NCI-H2107 treated with DMSO at 0.1 percent for 48 hours (cell line): ENCODE measurements around the gene TRAPPC4.
"Not testable (repeated sequence)": the region's sequence is repeated elsewhere in the genome, so short reads cannot be mapped to it uniquely, and the experiment has no call there.

ENCODE experiments used
- DNase-seq: peaks from one replicate; lab custom pipeline; 2025; ENCODE audit not compliant: unreplicated experiment; lab: John Stamatoyannopoulos, UW

TRAPPC4 gene

DNA sequence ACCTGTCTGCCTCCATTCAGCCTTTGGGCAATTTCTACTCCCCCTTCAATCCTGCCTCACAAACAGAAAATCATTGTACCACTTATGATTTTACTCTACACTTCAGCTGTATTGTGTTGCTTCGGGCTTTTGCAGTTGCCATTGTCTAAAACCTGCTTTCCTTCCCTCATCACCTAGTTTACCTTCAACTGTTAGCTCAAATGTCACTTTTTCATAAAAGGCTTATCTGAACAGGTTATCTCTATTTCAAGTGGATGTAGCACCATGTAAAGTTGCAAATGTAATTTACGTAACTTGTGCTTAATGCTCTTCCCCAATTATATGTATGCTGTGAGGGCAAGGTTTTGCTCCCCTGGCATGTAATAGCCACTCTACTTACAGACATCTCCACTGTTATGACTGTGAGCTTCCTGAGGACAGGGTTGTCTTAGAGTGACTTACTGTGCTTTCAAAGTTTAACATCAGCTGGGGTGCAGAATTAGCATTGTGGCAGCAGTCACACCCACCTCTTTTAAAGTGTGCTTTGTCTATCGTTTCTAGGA lies 5.9 kb upstream of the TRAPPC4 start:
- no peak for DNase-seq

DNA sequence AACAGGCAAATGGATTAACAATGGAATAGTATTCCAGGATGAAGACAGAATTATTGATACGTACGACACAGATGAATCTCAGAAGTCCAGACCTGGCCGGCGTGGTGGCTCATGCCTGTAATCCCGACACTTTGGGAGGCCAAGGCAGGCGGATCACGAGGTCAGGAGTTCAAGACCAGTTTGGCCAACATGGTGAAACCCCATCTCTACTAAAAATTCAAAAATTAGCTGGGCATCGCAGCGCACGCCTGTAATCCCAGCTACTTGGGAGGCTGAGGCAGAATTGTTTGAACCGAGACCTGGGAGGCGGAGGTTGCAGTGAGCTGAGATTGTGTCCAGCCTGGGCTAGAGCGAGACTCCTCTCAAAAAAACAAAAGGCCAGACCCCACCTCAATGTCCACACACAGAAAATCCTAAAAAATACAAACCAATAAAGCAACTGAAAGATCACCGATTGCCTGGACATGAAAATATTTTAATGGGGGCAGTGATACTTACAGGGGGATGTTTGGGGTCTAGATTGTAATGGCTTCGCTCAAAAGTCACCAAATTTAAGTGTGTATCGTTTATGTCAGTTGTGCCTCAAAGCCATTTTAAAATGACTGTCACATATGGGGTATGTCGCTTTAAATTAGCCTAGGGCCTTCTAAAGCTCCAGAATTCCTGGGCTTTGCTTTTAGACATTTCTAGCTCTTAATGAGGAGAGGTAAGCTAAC lies 4.2 kb upstream of the TRAPPC4 start:
- DNase-seq, result no peak

DNA sequence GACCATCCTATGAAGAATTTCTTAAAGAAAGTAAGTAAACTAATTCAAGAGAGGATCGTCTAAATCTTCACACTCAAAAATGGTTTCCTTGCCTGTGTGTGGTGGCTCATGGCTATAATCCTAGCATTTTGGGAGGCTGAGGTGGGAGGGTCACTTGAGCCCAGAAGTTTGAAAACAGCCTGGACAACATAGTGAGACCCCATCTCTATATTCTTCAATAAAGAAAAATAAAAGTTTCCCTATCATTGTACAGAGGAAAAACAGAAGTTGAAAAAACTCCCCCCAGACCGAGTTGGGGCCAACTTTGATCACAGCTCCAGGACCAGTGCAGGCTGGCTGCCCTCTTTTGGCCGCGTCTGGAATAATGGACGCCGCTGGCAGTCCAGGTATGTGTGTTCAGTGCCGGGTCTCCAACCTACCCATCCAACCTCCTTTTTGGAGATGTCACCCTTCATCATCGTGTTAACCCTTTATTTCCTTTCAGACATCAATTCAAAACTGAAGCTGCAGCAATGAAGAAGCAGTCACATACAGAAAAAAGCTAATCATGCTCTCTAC lies 3.4 kb upstream of the TRAPPC4 start:
- no peak for DNase-seq

DNA sequence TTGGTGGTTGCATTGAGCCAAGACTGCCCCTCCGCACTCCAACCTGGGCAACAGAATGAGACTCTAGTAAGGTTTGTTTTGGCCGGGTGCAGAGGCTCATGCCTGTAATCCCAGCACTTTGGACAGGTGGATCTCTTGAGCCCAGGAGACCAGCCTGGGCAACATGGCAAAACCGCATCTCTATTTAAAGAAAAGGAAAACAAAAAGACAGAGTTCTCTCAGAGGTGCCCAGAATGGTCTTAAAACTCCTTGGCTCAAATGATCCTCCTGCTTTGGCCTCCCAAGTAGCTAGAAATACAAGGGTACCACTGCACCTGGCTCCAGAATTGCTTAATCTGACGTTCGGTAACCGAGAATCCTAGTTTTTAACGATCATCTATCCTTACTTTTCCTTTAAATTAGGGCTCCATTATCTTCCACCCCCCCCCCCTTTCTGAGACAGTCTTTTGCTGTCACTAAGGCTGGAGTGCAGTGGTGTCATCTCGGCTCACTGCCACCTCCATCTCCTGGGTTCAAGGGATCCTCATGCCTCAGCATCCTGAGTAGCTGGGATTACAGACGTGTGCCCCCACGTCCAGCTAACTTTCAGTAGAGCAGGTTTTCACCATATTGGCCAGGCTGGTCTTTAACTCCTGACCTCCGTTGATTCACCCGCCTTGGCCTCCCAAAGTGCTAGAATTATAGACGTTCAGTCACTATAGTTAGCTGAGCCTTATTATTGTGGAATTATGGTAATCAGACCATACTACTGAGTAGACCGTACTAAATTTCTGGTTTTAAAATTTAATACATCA lies 2.2 kb upstream of the TRAPPC4 start:
- DNase-seq, result no peak

DNA sequence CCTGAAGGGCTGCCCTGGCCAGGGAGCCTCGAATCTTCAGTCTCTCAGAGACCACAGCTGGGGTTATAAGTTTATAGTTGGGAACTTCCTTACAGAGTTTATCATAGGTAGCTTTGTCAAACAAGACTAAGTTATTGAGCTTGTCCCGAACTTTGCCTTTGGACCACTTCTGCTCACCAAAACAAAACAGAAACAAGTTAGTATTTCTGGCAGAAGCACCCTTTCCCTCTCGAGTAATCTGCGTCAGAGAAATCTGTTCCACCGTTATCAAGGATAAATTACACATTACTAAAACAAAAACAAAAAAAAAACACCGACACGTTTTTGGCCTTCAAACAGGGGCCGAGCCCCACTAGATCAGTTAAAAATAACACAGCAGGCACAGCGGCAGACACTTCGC lies 1.2 kb upstream of the TRAPPC4 start:
- DNase-seq, result not testable (repeated sequence)

DNA sequence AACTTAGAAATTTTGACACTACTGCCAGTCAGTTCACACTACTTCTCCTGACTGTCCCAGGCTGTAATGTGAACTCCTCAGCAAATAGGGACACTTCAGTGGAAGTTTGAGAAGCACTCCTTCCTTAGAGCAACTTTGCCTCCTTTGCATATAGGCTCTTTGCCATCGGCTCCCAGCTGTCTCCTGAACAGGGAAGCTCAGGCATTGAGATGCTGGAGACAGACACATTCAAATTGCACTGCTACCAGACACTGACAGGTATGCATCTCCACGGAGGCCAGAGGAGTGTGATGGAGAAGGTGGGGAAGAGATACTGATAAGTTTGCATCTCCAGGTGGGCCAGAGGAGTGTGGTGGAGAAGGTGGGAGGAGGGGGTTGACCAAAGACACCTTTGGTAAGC lies 1.4 kb downstream of the TRAPPC4 start:
- no peak for DNase-seq

DNA sequence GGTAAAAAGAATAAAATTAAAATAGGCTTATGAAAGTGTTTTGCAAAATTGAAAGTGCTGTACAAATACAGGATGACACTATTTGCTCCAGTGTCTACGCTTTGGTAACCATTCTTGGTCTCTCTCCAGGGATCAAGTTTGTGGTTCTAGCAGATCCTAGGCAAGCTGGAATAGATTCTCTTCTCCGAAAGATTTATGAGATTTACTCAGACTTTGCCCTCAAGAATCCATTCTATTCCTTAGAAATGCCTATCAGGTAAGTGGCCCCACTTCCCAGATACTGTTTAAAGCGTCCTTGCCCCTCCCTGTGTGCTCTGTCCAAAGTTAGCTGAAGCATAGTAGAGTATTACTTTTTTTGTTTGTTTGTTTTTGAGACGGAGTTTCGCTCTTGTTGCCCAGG lies 3.1 kb downstream of the TRAPPC4 start:
- no peak for DNase-seq

DNA sequence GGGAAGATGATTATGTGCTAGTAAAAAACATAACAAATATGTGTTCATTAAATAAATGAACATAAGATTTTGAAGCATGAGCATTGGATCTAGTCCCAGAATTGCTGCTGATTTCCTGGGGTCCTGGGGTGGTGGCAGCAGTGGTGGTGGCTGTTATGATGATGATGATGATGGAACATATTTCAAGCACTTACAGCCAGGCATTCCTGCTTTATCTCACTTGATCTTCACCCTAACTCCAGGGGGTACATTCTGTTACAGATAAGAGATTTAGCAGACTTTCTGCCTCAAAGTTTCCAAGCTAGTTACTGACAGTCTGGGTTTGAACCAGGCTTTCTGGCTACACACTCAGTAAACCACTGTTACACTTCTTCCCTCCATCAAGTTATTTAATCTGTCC lies 5.2 kb downstream of the TRAPPC4 start:
- no peak for DNase-seq

DNA sequence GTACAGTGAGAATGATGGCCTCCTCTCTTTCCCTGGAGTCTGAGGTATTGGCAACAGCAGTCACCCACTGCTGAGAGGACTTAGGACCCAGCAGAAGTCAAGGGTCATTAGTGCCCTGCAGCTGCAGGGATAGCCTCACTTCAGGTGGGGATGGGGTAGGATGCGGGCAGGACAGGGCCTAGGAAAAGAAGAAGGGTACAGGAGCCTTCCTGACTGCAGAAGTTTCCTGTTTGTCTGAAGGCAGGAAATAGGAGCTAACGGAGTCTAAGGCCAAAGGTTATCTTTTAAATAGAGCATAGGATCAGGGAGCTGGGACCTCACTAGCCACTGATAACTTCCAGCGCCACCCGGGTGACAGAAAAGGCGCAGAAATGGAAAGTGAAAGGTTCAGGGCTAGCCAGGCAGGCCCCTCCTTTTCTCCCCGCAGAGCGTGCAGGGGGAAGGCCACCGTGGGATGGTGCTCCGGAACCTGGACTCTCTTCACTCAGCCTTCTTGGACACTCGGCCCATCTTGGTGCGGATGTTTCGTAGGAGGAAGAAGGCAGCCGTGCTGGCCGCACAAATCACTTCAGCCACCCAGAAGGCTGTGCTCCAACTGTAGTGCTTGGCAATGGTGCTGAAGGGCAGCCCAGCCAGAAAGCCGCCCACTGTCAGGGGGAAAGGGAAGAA lies 6.0 kb downstream of the TRAPPC4 start:
- DNase-seq, result no peak

DNA sequence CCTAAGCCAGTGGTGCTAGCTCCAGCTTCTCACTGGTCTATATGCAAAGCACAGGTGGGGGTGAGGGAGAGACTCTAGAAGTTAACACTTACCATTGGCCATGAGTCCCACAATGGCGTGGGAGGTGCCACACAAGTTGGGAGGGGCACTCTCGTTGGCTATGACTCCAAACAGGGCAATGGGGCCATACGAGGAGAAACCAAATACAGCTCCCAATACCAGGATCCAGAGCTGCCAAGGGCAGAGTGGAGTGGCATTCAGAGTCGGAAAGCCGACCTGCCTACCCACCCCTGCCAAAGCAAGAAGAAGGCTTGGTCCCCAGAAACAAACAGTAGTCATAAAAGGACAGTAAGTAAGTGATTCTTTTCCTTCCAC lies 6.5 kb downstream of the TRAPPC4 start:
- no peak for DNase-seq

DNA sequence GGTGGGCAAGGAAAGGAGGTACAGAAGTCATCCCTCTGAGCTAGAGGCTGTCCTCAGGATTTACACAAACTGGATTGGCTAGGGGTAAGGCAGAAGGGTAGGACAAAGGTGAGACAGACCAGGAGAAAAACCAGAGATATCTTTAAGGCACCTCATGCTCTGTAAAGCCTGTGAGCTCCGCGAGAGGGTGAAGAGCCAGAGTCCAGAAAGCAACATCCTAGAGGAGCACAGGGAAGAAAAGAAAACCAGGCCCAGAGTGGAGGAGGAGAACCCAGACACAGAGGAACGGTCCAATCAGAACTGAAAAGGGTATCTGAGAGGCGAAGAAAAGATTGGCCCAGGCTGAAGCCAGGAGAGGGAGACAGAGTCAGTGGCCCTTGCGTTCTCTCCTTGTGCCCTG lies 7.0 kb downstream of the TRAPPC4 start:
- no peak for DNase-seq

DNA sequence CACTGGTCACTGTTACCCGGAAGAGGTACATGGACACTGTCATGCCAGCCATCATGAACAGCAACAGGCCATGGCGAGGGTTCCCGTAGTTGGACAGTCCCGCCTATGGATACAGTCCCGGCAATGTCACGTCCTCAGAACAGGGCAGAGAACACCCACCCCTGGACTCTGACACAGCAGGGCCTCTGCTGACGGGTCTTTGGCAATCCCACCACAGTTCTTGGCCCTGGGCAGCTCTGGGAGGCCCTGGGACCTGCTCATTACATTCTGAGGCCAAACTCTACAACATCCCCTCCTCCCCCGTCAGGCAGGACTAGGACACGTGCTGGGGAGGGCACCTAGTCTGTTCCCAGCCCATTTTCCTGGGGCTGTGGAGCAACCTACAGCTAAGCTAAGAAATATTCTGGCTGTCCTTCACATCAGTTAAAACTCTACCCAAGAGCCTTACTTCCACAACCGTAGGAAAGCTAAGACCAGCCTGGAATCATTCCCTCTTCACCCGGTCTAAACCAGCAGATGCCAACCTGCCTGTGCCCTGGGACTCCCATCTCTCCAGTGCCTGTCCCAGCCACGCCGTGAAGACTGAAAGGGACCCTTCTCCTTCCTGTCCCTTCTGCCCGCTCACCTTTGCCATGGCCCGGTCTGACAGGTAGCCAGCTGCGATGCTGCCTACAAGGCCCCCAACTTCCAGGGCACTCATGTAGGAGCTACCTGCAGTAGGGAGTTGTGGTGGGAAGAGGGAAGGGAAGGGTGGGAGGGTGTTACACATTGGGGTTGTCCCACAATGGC lies 7.6 kb downstream of the TRAPPC4 start:
- DNase-seq, result no peak

DNA sequence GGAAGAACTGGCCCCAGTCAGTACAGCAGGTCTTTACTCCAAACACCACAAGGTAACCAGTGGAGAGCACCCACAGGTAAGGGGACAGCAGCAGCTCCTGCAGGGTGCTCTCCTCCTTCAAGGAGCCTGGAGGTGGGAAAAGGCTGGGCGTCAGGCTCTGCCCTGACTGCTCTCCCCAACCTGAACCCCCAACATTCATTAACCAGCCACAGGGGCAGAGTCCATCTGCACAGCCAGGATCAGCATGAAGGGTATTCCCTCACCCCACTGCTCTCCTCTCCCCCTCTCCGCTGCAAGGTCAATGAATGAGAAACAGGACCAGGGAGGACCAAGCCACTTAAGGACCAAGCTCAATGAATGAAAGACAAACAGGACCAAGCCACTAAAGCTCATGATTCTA lies 8.4 kb downstream of the TRAPPC4 start:
- no peak for DNase-seq

DNA sequence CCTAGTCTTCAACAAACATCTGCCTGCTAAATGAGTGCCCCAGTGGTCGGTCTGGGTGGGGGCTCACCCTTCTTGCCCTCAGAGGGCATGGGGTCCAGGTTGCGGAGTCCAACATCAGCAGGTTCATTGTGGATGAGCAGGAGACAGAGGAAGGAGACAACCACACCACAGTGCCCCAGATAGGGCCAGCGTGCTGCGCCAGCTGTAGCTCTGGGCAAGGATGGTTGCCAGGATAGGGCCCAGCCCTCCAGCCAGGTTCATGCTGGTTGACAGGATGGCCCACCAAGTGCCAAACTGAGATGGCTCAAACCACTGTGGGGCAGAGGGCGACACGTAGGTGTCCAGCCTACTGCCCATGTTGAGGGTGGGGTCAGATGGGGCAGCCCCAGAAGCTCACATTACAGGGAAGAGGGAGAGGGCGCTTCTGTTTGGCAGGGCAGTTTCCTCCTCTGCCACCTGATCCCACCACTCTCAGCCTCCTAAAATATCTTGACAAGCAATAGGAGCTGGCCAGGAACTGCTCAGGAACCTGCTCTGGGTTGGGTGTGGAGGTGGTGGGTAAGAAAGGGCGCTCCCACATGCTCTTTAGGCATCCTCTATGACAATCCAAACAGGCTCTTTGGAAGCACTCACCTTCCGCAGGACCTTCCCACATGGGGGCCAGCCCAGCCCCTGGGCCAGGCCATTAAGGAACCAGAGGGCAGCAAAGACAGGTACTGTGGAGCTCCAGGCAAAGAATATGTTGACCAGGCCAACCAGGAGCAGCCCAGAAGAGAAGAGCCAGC lies 9.2 kb downstream of the TRAPPC4 start:
- no peak for DNase-seq

DNA sequence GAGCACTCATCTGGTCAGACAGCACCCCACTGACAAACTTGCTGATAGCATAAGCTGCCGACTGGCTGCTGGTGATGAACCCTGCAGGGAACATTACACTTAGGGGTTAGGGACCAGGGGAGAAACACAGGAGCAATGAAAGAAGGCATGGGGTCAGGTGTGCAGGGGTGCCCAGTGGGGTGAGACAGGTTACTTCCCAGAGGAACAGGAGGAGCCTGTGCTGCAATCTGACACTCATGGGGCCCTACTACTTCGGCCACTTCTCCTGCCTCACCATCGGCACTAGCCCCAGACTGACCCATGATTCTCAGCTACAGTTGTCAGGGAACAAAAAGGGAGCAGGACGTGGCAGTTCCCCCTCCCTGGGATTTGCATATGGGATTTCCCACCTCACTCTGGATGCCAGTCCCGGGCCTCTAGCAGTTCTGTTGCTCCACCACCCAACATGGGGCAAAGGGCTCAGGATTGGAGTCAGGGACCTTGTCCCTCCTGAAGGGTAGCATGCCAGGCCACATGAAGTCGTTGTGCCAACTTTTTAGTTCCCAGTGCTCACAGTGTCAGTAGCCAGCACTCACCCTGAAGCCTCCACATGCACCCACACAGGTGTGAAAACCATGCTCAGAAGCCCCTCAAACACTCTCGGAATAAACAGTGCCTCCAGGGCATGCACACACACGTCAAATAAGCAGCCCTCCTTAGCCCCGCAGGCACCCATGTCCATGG lies 9.9 kb downstream of the TRAPPC4 start:
- no peak for DNase-seq

DNA sequence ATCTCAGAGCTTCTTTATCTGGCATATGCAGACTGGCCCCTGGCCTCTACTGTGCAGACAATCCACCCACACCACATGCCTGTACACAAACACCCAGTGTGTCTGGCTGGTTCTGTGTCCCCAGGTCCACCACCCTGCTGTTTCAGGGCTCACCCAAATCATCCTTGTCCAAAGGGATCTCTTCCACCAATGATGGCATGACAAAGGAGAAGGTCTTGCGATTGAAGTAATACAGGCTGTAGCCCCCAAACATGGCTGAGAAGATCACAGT lies 10.4 kb downstream of the TRAPPC4 start:
- DNase-seq, result no peak

DNA sequence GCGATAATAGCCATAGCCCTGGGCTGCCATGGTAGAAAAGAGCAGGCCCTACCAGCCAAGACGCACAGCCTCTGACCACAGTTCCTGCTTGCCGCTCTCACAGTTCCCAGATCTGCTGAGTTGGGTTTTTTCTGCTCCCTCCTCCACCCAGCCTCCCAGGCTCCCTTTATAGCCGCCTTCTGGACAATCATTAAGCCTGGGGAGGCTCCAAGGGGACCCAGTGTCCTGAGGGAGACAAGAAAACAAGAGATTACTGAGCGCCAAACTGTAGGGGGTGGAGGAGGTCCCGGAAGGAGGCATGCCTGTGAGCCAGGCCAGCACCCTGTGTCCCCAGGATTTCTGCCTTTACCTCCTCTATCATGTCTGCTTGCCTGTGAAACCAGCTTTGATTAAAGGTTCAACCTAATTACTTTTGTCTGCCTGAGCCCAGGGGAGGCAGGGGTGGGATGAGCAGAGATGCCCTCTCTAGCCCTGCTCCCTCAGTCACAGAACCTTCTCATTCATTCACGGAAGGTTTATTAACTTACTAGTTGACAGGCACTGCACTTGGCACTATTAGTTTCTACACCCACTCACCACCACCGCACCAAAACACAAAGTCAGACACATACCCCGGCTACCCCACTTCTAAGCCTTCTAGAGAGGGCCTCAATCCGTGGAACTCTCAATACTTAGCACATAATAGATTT lies 10.9 kb downstream of the TRAPPC4 start:
- no peak for DNase-seq

DNA sequence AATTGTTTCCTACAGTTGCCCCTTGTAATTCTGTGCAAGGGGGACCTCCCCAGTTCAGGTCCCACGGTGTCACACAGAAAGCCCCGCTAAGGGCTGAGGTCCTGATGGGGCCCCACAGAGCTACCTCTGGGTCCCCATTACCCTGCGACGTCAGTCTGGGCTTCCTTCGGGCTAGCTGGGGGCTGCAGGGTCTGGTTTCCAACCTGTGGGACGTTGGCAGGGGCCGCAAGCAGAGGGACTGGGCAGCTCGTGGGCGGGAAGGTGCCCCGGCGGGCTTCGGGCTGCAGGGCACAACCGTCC lies 11.4 kb downstream of the TRAPPC4 start:
- no peak for DNase-seq

DNA sequence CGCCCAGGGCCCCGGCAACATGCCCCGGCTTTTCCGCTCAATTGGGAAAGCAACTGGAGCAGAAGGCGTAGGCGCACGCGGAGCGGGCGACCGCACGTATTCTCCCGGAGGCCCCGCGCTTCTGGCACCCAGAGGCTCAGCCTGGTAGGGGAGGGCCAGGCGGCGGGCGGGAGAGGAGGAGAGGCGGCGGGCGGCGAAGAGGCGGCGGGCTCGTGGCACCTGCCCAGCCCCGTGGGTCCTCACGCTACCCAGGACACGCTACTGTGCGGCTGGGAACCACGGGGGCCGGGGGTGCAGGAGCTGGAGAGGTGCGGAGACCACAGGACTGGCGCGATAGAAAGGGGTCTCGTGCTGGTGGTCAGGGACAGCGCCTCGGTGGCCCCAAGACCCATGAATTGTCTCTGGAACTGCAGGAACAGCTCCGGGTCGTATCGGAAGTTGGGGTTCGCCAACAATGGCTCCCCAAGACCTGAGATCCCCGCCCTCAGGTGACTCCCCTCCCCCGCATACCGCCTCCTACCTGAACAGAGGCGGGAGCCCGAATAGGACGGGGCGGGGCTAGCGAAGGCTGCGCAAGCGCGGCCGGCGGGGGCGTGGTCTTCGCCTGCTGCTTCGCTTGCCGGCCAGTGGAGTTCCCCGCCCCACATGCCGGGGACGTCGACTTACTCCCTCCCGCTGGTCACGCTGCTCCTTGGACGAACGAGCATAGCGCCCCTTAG lies 11.9 kb downstream of the TRAPPC4 start, which contains the start of gene SLC37A4:
TSS of gene SLC37A4 (minus strand) at position 549 of the 719 bp plus-strand sequence.
- peak; percentile 87 for DNase-seq
